Measurements from ENCODE around the gene TBC1D1. TPM values are rescaled to one million over a fixed set of nuclear protein-coding genes. Genes with fewer than 3 reads are reported as not detected.

TBC1D1 gene
- total RNA-seq, 2 experiments from 2014 or later: 40.7 to 46.5 TPM

GRCh38 chr4:38085751-38086150, 194.9 kb downstream of the TBC1D1 start:
- H3K9me3 ChIP-seq (ENCODE audit: control insufficient read depth in 1 of 2, insufficient read depth in 1 of 2, low read length in 2 of 2): no peaks in the 10 kb centered on the region
- no peaks in the 10 kb centered on the region for H3K9me3 Mint-ChIP-seq
- intact Hi-C loops (cut with DNase I, micrococcal nuclease): no loop called here
- POLR2A ChIA-PET: no interaction called here
- H3K4me1 ChIP-seq (ENCODE audit: insufficient read depth, low read length): no peaks in the 10 kb centered on the region
- no peak overlapping the region for H3K4me3 ChIP-seq (ENCODE audit: low read length)
- peaks cover 15% of the 10 kb centered on the region for H3K36me3 ChIP-seq (ENCODE audit: insufficient read depth, low read length)
- H3K27me3 Mint-ChIP-seq: no peaks in the 10 kb centered on the region
- no peak overlapping the region for H3K27ac Mint-ChIP-seq
- peaks cover 66% of the 10 kb centered on the region for H3K36me3 Mint-ChIP-seq (ENCODE audit: low read depth)
- H3K4me1 Mint-ChIP-seq (ENCODE audit: low read depth): peaks cover 20% of the 10 kb centered on the region
- ATAC-seq (ENCODE audit: poor library complexity): no peak
- DNase-seq: no peak
- CTCF ChIA-PET: interaction anchor here (0.7 kb wide), 1 partner anchor 10 kb away, joined by 3 read pairs; no protein-coding TSS in a partner anchor
- TF ChIP-seq CTCF (IDR thresholded peaks at IDR 0.05): no peak
- H3K27ac ChIP-seq (ENCODE audit: low read depth in 1 of 2, low read length in 2 of 2): no peak overlapping the region
- no peaks in the 10 kb centered on the region for H3K27me3 ChIP-seq (ENCODE audit: control insufficient read depth in 1 of 2, insufficient read depth in 2 of 2, low read length in 2 of 2)
- no peak overlapping the region for H3K4me3 Mint-ChIP-seq

GRCh38 chr4:38086151-38086848, 195.4 kb downstream of the TBC1D1 start:
- DNase-seq (no peak), ATAC-seq (ENCODE audit: poor library complexity) (no peak)
- Histone ChIP-seq H3K27me3 (ENCODE audit: control insufficient read depth in 1 of 2, insufficient read depth in 2 of 2, low read length in 2 of 2) (no peaks in the 10 kb centered on the region), H3K27ac (ENCODE audit: low read depth in 1 of 2, low read length in 2 of 2) (no peak overlapping the region), H3K4me1 (ENCODE audit: insufficient read depth, low read length) (no peaks in the 10 kb centered on the region), H3K36me3 (ENCODE audit: insufficient read depth, low read length) (peaks cover 21% of the 10 kb centered on the region), H3K4me3 (ENCODE audit: low read length) (no peak overlapping the region), H3K9me3 (ENCODE audit: control insufficient read depth in 1 of 2, insufficient read depth in 1 of 2, low read length in 2 of 2) (no peaks in the 10 kb centered on the region)
- ChIA-PET CTCF (interaction anchor here (0.7 kb wide), 1 partner anchor 10 kb away, joined by 3 read pairs; no protein-coding TSS in a partner anchor), POLR2A (no interaction called here)
- Mint-ChIP-seq H3K9me3 (no peaks in the 10 kb centered on the region), H3K27ac (no peak overlapping the region), H3K27me3 (no peaks in the 10 kb centered on the region), H3K4me3 (no peak overlapping the region), H3K4me1 (ENCODE audit: low read depth) (peaks cover 25% of the 10 kb centered on the region), H3K36me3 (ENCODE audit: low read depth) (peaks cover 66% of the 10 kb centered on the region)
- intact Hi-C loops (cut with DNase I, micrococcal nuclease): no loop called here
- no peak for TF ChIP-seq CTCF (IDR thresholded peaks at IDR 0.05)

GRCh38 chr4:38086849-38087226, 196.0 kb downstream of the TBC1D1 start:
- ATAC-seq (ENCODE audit: poor library complexity) (no peak), DNase-seq (no peak)
- Mint-ChIP-seq H3K4me1 (ENCODE audit: low read depth) (peaks cover 26% of the 10 kb centered on the region), H3K36me3 (ENCODE audit: low read depth) (peaks cover 68% of the 10 kb centered on the region), H3K27me3 (no peaks in the 10 kb centered on the region), H3K4me3 (no peak overlapping the region), H3K27ac (no peak overlapping the region), H3K9me3 (no peaks in the 10 kb centered on the region)
- ChIA-PET CTCF (no interaction called here), POLR2A (no interaction called here)
- peaks cover 24% of the 10 kb centered on the region for H3K36me3 ChIP-seq (ENCODE audit: insufficient read depth, low read length)
- no peak overlapping the region for H3K4me3 ChIP-seq (ENCODE audit: low read length)
- H3K9me3 ChIP-seq (ENCODE audit: control insufficient read depth in 1 of 2, insufficient read depth in 1 of 2, low read length in 2 of 2): no peaks in the 10 kb centered on the region
- no peak for TF ChIP-seq CTCF (IDR thresholded peaks at IDR 0.05)
- no peaks in the 10 kb centered on the region for H3K27me3 ChIP-seq (ENCODE audit: control insufficient read depth in 1 of 2, insufficient read depth in 2 of 2, low read length in 2 of 2)
- no peak overlapping the region for H3K27ac ChIP-seq (ENCODE audit: low read depth in 1 of 2, low read length in 2 of 2)
- intact Hi-C loops (cut with DNase I, micrococcal nuclease): no loop called here
- no peaks in the 10 kb centered on the region for H3K4me1 ChIP-seq (ENCODE audit: insufficient read depth, low read length)

Measured in CD4-positive, alpha-beta T cell (primary cell).